ENCODE results near the gene SYNRG.

The SYNRG gene

GRCh38 chr17:37648555-37648954, 39.3 kb upstream of the SYNRG start:
- Histone ChIP-seq H3K27ac (no peak overlapping the region), H3K4me2 (no peak overlapping the region), H3K4me3 (IDR thresholded peaks at IDR 0.05; ENCODE audit: insufficient read depth, low read depth, low read length) (no peak overlapping the region), H4K20me1 (ENCODE audit: insufficient read depth) (no peaks in the 10 kb centered on the region), H3K4me1 (ENCODE audit: low read depth, poor library complexity, severe bottlenecking) (peaks cover 4% of the 10 kb centered on the region), H3K79me2 (ENCODE audit: insufficient read depth, low read depth) (no peaks in the 10 kb centered on the region), H3K27me3 (ENCODE audit: insufficient read depth, low read depth) (no peaks in the 10 kb centered on the region), H2AFZ (ENCODE audit: low read depth) (no peak overlapping the region), H3K36me3 (ENCODE audit: insufficient read depth) (no peaks in the 10 kb centered on the region), H3K9ac (no peak overlapping the region)
- TF ChIP-seq CTCF (conservative IDR thresholded peaks at IDR 0.05; ENCODE audit: low read depth, low read length) = no peak

GRCh38 chr17:37647856-37648255, 38.6 kb upstream of the SYNRG start:
- Histone ChIP-seq H4K20me1 (ENCODE audit: insufficient read depth) (no peaks in the 10 kb centered on the region), H3K79me2 (ENCODE audit: insufficient read depth, low read depth) (peaks cover 4% of the 10 kb centered on the region), H2AFZ (ENCODE audit: low read depth) (no peak overlapping the region), H3K9ac (no peak overlapping the region), H3K27ac (no peak overlapping the region), H3K4me2 (no peak overlapping the region), H3K27me3 (ENCODE audit: insufficient read depth, low read depth) (no peaks in the 10 kb centered on the region), H3K36me3 (ENCODE audit: insufficient read depth) (no peaks in the 10 kb centered on the region), H3K4me1 (ENCODE audit: low read depth, poor library complexity, severe bottlenecking) (peaks cover 5% of the 10 kb centered on the region), H3K4me3 (IDR thresholded peaks at IDR 0.05; ENCODE audit: insufficient read depth, low read depth, low read length) (no peak overlapping the region)
- TF ChIP-seq CTCF (conservative IDR thresholded peaks at IDR 0.05; ENCODE audit: low read depth, low read length) = no peak

- Histone ChIP-seq H3K9ac (peak overlapping the region; percentile 85; the same call in 1 of the 2 replicates), H3K4me1 (ENCODE audit: low read depth, poor library complexity, severe bottlenecking) (peaks cover 22% of the 10 kb centered on the region), H3K27me3 (ENCODE audit: insufficient read depth, low read depth) (no peaks in the 10 kb centered on the region), H3K27ac (no peak overlapping the region), H4K20me1 (ENCODE audit: insufficient read depth) (no peaks in the 10 kb centered on the region), H3K79me2 (ENCODE audit: insufficient read depth, low read depth) (peaks cover 44% of the 10 kb centered on the region), H2AFZ (ENCODE audit: low read depth) (peak overlapping the region; percentile 95), H3K36me3 (ENCODE audit: insufficient read depth) (no peaks in the 10 kb centered on the region; the same call in 1 of the 2 replicates), H3K4me2 (peak overlapping the region; percentile 91), H3K4me3 (IDR thresholded peaks at IDR 0.05; ENCODE audit: insufficient read depth, low read depth, low read length) (no peak overlapping the region)
- TF ChIP-seq CTCF (conservative IDR thresholded peaks at IDR 0.05; ENCODE audit: low read depth, low read length) = no peak
Observed at GRCh38 chr17:37643869-37644268, 34.7 kb upstream of the SYNRG start.

GRCh38 chr17:37643118-37643766, 34.0 kb upstream of the SYNRG start, which contains the start of gene DDX52:
Gene DDX52 (minus strand): TSS chr17:37643446. CDS start chr17:37643420, 26 bp downstream.
- Histone ChIP-seq H4K20me1 (ENCODE audit: insufficient read depth) (no peaks in the 10 kb centered on the region), H3K27ac (peak within 1 kb of the TSS; percentile 69), H3K4me3 (IDR thresholded peaks at IDR 0.05; ENCODE audit: insufficient read depth, low read depth, low read length) (no peak within 1 kb of the TSS), H3K4me1 (ENCODE audit: low read depth, poor library complexity, severe bottlenecking) (peaks cover 22% of the 10 kb centered on the region), H2AFZ (ENCODE audit: low read depth) (peak within 1 kb of the TSS; percentile 95), H3K36me3 (ENCODE audit: insufficient read depth) (no peaks in the 10 kb centered on the region; the same call in 1 of the 2 replicates), H3K4me2 (peak within 1 kb of the TSS; percentile 100), H3K9ac (peak within 1 kb of the TSS; percentile 85), H3K27me3 (ENCODE audit: insufficient read depth, low read depth) (no peaks in the 10 kb centered on the region), H3K79me2 (ENCODE audit: insufficient read depth, low read depth) (peaks cover 50% of the 10 kb centered on the region)
- TF ChIP-seq CTCF (conservative IDR thresholded peaks at IDR 0.05; ENCODE audit: low read depth, low read length) = no peak; the same call in 1 of the 2 replicates

All from KMS-11 (cell line).